Umbilical cord (tissue), 2 donors: ENCODE results near the gene ALDOA. TPM values are rescaled to one million over a fixed set of nuclear protein-coding genes. Genes with fewer than 3 reads are reported as not detected.
A peak's percentile ranks its signal among the peaks of the same experiment; 100 is the strongest.
"Not testable (repeated sequence)": the region's sequence is repeated elsewhere in the genome, so short reads cannot be mapped to it uniquely, and the experiment has no call there.

ENCODE experiments used
- DNase-seq: peaks from one replicate; pipeline ENCODE4 v3.0.0-alpha.2; 2015; ENCODE audit warnings: low spot score
- total RNA-seq: library from RNA; depleted of rRNA; stranded (reverse); fragments of >200 nt; gene quantifications from one replicate; pipeline ENCODE4 v1.2.3, GENCODE V29; 2014; ENCODE audit warnings: low replicate concordance; ENCODE audit not compliant: insufficient read depth

The ALDOA gene
- total RNA-seq, 1 donor from 2014 or later, result 321 TPM

DNA sequence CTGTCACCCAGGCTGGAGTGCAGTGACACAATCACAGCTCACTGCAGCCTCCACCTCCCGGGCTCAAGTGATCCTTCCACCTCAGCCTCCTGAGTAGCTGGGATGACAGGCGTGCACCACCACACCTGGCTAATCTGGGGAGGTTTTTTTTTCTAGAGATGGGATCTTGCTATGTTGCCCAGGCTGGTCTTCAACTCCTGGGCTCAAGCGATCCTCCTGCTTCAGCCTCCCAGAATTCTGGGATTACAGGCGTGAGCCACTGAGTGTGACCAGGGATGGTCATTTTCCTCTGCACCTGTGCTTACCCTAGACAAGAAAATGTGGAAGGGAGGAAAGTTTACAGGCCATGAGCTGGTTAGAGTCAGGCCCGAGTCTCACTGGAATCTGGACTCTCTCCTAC, 24.9 kb upstream of the ALDOA start:
- not testable (repeated sequence) for DNase-seq

DNA sequence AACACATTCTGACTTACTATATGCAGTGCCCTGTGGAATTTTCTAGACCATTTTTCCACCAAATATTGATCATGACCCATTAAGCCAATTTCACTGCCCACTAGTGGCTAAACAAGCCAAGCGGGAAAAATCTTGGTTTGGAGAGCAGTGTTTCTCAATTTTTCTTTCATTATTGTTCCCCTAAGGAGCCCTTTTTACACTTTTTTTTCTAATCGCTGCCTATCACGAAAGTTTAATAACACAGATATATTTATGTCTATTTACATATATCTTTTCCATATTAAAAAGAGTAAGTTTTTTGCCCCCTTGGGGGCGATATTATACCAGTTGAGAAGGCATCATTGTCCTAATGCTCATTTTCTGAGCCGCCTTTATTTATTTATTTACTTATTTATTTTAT, 23.7 kb upstream of the ALDOA start:
- DNase-seq, result peak; percentile 57

DNA sequence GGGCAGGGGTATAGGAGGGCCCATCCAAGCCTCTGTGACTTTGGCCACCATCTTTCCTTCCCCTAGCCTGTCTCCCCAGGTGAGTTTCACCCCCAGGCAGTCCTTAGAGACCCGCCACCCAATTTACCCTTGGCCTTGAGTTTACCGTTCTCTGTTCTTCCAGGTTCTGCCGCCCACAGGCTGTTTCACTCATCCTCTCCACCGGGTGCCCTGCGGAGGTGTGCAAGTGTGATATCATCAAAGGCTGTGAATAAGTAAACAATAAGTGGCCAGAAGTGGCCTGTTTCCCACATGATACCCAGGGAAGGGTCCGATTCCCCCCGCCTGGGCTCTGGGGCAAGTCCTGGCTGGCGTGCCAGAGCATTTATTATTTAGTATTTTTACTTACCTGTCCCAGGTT, 19.4 kb upstream of the ALDOA start:
- no peak for DNase-seq

DNA sequence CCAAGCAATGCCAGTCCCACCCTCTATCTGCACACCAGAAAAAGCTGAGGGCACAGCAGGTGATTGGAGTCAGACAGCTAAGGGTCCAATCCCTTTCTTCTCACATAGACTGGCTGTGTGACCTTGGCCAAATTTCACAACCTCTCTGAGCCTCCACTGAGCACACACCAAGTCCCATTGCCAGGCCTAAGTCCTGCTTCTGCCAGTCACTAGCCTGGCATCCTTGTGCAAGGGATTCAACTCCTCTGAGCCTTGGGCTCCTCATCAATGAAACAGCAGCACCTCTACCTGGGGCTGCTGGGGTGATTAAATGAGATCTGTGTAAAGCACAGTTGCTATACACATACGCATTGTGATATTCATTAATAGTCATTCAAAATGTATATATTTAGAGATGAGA, 19.0 kb upstream of the ALDOA start:
- DNase-seq, result no peak

DNA sequence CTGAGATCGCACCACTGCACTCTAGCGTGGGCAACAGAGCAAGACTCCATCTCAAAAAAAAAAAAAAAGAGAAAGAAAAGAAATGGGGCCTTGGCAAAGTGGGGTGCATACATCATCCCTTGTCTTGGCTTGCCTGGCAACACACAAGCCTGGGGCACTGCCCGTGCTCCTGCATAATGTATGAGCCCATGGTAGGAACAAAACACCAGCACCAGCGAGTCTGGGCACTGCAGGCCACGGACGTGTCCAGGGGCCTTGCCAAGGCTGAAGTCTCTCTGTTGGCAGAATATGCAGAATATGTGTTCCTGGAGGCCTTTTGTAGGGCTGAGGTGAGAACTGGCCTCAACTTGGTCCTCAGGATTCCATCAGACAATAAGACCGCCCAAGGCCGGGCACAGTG, 15.7 kb upstream of the ALDOA start:
- DNase-seq, result no peak

DNA sequence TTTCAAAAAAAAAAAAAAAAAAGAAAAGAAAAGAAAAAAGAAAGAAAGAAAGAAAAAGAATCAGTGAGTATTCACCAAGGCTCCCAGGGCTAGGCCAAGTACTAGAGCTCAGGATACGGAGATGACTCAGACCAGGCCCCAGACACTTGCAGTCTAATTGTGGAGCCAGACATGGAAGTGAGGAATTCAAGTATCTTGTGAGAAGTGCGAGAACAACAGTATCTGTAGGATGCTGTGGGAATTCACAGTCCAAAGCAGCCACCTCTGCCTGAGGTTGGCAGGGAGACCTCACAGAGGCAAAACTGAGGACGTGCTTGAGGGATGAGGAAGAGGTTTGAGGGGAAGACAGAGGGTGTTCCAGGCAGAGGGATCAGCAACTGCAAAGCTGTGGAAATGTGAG, 14.0 kb upstream of the ALDOA start:
- DNase-seq, result peak; percentile 47

DNA sequence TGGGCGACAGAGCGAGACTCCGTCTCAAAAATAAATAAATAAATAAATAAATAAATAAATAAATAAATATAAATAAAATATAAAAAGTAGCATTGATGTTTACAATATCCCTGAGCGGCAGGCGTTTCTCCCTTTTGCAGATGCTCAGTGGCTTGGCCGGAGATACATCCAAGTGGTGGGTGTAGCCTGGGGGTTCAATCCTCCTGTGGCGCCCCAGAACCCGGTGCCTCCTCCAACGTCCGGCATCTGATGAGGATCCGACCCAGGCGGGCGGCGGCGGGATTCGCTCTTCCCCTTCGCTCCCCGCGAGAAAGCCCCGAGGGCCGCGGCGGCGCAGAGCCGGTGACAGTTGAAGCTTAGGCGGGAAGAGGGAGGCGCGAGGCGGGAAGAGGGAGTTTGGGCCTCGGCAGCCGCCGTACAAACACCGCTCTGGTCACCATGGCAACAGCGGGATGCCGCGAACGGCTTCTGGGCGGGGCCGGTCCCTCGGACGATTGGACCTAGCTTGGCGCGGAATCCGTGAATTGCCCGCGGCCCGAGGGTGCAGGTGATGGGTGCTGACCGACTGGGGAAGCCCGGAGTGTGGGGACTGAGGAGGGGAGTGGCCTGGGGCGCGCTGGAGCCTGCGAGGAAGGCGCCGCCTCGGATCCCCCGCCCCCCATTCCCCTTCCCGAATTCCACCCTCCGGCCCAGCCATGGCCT, 12.7 kb upstream of the ALDOA start:
- peak; percentile 89 for DNase-seq

DNA sequence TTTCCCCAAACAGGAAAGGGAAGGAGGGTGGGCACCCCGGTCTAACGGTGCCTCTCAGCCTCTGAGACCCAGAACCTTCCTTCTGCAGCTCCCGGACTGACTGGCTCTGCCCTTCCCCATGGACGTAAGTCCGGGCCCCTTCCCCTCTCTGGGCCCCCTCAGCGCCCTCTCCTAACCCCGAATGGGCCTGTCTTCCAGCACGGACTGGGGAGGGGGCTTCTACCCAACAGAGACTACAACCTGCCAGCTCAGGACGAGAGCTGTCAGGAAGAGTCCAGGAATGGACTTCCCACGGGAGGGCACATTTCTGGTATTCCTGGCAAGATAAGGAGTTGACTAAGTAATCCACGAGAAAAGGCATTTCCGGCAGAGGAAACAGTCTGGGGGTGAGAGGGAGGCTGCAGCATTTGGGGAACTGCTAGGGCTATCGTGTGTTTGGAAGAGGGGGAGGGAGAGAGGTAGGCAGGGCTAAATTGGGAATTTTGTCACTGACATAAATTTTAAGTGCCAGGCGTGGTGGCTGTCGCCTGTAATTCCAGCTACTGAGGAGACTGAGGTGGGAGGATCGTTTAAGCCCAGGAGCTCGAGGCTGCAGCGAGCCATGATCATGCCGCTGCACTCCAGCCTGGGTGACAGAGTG, 12.1 kb upstream of the ALDOA start:
- DNase-seq, result peak; percentile 52

DNA sequence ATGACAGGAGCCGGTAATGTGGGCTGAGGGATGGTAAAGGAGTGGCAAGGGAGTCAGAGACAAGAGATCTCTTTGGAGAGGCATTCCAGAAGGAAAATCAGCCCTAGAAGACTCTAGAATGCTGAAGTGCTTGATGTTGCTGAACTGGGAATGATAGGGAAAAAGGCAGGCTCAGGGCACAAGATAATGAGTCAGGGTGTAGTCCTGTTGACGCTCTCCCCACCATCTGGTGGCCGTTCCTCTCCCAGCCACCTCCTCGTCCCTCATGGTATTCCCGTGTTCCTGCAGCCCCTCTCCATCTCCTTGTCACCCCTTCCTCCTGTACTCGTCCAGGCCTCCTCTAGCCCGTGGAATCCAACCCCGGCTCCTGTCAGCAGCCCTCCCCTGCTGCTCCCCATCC, 11.1 kb upstream of the ALDOA start:
- DNase-seq, result no peak

DNA sequence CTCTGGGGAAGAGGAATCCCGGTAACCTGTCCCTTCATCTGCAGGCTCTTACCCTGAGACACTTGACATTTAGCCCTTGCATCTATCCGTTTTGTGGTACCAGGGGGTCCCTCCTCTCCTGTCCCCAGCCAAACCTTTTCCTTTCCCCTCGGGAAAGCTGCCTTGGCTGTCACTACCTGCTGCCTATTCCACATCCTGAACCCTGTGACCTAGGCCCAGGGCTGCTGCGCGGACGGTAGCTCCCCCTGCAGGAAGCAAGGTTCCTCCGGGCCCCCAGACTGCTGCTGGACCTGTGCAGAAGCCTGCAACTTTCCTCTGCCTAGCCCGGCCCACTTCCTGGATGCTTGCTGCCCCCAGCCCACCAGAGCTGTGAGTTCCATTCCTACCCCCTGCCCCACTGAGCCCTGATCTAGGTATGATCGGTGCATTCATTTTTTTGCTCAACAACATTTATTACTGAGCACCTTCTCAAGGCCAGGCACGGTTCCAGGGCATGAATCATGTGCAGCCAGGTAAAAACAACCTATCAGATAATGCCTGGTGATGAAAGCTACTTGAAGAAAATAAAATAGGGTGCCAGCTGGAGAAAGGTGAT, 10.5 kb upstream of the ALDOA start:
- DNase-seq, result no peak

DNA sequence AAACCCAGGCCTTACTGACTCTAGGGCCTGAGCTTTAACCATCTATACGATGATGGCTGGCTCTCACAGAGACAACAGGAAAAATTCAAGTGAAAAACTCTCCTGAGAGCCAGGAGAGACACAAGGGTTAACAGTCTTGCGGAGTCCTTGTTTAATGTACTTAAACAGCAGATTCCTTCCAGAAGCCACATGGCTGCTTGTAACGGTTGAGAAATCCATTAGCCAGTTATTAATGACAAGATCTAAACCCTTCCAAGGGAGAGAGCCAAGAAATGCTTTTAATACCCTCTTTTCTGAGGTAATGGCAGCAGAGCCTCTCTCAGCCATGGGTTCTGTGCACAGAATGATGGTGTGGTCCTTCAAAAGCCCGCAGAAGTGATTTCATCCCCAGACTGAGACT, 5.2 kb upstream of the ALDOA start:
- DNase-seq, result peak; percentile 53

DNA sequence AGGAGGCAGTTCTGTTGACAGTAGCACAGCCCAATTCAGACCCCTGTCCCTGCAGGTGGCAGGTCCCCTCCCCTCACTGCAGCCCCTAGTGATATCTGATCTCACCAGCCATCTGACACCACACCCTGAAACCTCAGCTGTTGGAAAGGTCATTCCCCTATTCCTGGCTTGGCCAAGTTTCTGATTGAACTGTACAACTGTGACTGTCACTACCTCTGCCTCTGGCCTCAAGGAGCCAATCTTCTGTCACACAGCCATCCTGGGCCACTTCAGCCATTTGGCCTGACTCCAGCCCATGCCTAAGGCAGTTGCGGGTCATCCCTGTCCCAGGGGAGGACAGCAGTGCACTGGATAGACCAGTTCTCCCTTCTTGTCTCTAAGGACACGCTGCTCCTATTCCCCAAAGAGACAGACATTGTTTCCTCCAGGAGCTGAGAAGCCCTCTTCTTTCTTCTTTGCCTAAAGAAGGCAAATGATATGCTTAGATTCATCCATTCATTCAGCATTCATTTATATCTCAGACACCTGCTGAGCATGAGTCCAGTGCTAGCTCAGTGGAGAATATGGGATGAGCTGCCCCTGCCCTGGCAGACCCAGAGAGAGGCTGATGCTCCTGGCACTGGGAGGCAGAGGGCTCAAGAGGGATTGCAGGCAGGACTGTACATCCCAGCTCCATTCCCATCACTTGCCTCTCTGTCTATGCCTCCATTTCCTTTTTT, 4.6 kb upstream of the ALDOA start:
- no peak for DNase-seq

DNA sequence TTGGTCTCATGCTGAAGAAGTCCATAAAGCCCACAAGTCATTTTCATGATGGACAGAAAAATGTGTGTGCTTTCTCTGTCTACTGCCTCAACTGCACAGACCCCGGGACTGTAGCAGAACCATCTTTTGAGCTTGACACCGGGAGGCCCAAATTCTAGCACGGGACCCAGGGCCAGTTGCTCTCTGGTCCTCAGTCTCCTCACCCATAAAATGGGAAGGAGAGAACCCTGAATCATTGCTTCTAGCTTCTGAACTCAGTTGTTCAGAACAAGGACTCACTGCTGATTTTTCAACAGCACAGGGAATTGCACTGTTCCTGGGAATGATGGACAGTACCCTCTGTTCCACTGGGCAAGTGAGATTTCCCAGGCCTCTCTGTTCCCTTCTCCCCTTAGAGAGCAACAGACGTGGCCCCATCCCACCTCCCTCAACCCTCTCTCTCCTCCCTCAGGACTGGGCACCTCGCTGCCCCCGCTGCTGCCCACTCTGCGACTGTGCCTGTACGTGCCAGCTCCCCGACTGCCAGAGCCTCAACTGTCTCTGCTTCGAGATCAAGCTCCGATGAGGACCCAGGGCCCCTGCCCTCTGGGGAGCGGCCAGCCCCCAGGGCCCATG, 2.2 kb upstream of the ALDOA start:
- no peak for DNase-seq

DNA sequence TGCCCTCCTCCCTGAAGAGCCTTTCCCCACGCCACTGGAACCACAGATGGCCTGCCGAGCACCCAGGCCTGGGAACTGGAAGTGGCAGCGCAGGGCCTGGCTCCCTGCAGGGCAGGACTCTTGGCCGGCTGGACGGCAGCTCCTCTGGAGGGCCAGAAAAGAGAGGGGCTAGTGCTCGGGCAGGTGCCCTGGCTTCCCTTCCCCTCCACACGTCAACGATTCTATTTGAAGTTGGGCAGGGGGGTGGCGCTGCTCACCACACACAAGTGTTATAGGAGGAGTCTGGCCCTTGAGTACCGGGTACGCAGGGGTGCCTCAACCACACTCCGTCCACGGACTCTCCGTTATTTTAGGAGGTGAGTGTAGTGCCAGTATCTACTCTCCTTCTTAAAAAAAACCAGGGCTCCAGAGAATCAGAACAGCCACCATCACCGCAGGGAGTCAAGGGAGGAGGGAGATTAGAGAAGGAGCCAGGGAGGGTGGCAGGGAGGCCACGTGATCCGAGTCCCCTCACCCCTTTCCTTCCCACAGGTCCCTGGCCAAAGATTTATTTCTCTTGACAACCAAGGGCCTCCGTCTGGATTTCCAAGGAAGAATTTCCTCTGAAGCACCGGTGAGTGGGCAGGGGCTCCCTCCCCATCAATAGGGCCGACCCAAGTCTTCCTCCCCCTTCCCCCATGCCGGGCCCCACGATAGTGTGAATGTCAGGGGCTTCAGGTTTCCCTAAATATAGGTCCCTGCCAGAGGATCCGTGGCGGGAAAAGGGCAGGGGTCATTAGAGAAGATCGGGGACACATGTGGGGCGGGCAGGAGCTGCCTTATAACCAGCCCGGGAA, 1.4 kb upstream of the ALDOA start:
- peak; percentile 80 for DNase-seq

DNA sequence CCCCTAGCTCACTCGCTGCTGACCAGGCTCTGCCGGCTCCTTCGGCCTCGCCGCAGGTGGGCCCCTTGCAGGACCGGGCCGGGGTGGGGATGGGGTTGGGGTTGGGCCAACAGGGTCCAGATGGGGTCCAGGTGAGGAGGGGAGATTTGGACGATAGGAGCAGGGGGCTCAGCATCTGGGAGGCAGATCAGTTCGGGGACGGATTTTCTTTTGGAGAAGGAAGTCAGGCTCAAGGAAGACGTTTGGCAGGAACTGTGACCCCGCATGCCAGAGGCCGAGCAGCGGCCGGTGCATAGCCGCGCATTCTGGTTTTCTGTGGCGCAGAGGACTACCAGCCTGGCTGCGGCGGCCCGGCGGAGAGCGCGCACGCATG, 845 bp upstream of the ALDOA start:
- DNase-seq, result no peak

DNA sequence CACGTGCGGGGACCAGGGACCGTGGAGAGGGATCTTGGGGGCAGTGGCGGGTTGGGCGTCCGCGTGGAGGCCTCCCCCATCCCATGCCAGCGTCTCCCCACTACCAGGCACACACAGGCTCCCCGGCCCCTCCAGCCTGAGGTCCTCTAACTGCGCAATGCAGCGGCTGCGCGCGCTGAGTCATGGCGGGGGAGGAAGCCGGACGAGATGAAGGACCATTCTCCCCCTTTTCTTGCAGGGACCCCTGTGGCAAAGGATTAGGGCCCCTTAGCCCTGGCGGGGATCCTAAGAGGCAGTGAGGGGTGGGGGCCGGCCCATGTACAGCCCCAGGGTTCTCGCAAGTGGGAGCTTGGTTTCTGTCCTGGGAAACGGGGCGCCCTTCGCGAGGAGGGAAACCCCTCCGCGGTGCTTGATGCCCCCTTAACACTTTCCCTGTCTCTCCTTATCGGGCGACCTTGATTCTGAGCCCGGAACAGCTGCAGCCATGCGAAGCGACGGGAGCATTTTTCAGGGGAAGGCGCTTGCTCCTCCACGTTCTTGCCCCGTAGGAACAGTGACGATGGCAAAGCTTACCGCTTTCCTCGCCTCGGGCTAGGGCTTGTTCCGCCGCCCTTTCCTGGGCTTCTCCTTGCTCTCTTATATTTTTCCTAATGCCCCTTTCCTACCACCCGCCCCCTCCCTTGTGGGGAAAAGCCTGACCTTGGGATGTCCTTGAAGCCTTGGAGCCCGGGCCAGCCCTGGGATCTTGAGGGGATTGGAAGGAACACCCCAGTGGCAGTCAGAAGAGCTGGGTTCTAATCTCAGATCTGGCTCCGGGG, 592 bp downstream of the ALDOA start:
- no peak for DNase-seq

DNA sequence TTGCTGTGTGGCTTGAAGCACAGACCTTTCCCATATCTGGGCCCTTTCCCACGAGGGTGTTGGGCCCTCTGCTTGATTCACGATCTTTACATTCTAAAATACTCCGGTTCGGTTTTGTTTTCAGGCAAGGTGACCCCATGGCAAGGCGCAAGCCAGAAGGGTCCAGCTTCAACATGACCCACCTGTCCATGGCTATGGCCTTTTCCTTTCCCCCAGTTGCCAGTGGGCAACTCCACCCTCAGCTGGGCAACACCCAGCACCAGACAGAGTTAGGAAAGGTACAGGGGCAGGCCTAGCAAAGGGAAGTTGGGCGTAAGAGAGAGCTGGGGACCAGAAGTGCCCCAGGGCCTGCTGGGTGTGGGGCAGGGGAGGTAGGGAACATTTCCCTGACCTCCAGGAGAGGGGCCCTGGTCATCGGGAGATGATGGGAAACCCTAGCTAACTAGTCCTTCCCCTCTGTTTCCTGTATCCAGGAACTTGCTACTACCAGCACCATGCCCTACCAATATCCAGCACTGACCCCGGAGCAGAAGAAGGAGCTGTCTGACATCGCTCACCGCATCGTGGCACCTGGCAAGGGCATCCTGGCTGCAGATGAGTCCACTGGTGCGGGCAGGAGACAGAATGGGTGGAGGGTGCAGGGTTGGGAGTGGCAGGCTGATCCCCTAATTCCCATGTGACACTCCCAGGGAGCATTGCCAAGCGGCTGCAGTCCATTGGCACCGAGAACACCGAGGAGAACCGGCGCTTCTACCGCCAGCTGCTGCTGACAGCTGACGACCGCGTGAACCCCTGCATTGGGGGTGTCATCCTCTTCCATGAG, 1.4 kb downstream of the ALDOA start:
- DNase-seq, result no peak

DNA sequence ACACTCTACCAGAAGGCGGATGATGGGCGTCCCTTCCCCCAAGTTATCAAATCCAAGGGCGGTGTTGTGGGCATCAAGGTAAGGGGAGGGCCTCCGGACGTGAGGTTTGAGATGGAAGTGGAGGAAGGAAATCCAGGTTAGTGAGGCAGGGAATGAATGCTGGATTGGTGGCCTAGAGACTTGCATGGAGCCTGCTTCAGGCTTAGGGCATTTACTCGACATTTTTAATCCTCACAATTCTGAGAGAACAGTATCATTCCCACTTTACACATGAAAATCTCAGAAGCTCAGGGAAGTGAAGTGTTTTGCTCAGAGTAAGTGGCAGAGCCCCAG, 2.0 kb downstream of the ALDOA start:
- DNase-seq, result no peak

DNA sequence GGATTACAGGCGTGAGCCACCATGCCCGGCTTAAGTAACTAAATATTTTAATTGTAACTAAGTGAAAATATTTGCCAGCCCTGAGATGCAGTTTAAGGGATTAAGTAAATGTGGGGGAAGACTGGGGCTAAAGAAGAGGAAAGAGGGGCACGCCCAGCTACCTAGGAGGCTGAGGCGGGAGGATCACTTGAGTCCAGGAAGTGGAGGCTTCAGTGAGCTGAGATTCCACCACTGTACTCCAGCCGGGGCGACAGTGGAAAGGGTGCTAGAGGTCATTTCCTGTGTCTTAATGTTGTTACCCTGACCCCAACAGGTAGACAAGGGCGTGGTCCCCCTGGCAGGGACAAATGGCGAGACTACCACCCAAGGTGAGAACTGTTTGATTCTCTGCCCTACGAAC, 2.8 kb downstream of the ALDOA start:
- DNase-seq, result no peak
